Keratinocyte (primary cell): ENCODE measurements around the gene COG5.

Experiments used
- CTCF ChIP-seq, 3 experiments: IDR thresholded peaks in 1 of 3; conservative IDR thresholded peaks in 1 of 3; optimal IDR thresholded peaks in 1 of 3; 2 replicates in 2 of 3; 3 replicates in 1 of 3; pipeline versions ENCODE3 to v1.5.1; 2011; ENCODE audit warnings: low read length in 3 of 3, mild to moderate bottlenecking in 3 of 3, moderate library complexity in 2 of 3, control low read depth in 1 of 3, inconsistent platforms in 1 of 3; ENCODE audit not compliant: insufficient read depth in 2 of 3; ENCODE audit errors: extremely low read depth in 1 of 3
- EZH2 ChIP-seq: IDR thresholded peaks from one replicate; pipeline ENCODE4 v1.6.1; 2012; ENCODE audit warnings: inconsistent platforms, mild to moderate bottlenecking, low read length, moderate library complexity

GRCh38 chr7:107450970-107451369 is 112.8 kb downstream of the COG5 start:
- TF ChIP-seq EZH2 (no peak), CTCF (optimal IDR thresholded peaks at IDR 0.05 in 1 of 3, IDR thresholded peaks at IDR 0.05 in 1 of 3, conservative IDR thresholded peaks at IDR 0.05 in 1 of 3; ENCODE audit: extremely low read depth in 1 of 3, insufficient read depth in 2 of 3, low read length in 3 of 3) (no peak)
